ENCODE measurements around the gene BBS2. TPM values are rescaled to one million over a fixed set of nuclear protein-coding genes. Genes with fewer than 3 reads are reported as not detected.
A peak's percentile ranks its signal among the peaks of the same experiment; 100 is the strongest.

The BBS2 gene
- total RNA-seq, 3 donors from 2014 or later = 26.9 to 33.4 (median 30.2) TPM

DNA sequence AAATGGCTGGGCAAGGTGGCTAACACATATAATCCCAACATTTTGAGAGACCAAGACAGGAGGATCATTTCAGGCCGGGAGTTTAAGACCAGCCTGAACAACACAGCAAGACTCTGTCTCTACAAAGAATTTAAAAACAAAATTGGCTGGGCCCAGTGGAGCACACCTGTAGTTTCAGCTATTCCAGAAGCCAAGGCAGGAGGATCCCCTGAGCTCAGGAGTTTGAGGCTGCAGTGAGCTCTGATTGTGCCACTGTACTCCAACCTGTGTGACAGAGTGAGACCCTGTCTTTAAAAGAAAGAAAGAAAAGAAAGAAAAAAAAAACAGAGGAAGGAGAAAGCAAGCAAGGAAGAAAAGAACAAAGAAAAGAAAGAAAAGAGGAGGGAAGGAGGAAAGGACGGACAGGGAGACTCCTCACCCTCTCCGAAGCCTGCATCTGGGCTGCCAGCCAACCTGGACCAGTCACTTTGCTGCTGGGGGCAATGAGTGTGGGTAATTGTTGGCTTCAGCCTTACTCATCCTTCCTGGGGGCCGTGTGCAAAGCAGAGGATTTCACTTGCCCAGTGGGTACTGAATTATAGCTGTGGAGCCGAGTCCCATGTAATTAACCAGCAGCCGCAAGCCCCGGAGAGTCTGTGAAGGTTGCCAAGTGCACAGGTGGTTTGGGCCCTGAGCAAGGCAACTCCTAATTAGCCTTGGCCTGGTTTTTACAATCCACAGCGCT is 38.4 kb upstream of the BBS2 start:
- Histone ChIP-seq H3K9me3 (no peaks in the 10 kb centered on the region), H3K4me3 (no peak overlapping the region), H3K4me1 (ENCODE audit: low read depth) (no peaks in the 10 kb centered on the region), H3K36me3 (ENCODE audit: low read depth) (no peaks in the 10 kb centered on the region)
- no peak for DNase-seq
- intact Hi-C loops (cut with DNase I, micrococcal nuclease) = no loop called here
- ATAC-seq = peak; percentile 18
- TF ChIP-seq, protein P1, sequence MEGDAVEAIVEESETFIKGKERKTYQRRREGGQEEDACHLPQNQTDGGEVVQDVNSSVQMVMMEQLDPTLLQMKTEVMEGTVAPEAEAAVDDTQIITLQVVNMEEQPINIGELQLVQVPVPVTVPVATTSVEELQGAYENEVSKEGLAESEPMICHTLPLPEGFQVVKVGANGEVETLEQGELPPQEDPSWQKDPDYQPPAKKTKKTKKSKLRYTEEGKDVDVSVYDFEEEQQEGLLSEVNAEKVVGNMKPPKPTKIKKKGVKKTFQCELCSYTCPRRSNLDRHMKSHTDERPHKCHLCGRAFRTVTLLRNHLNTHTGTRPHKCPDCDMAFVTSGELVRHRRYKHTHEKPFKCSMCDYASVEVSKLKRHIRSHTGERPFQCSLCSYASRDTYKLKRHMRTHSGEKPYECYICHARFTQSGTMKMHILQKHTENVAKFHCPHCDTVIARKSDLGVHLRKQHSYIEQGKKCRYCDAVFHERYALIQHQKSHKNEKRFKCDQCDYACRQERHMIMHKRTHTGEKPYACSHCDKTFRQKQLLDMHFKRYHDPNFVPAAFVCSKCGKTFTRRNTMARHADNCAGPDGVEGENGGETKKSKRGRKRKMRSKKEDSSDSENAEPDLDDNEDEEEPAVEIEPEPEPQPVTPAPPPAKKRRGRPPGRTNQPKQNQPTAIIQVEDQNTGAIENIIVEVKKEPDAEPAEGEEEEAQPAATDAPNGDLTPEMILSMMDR (IDR thresholded peaks at IDR 0.05) = no peak

DNA sequence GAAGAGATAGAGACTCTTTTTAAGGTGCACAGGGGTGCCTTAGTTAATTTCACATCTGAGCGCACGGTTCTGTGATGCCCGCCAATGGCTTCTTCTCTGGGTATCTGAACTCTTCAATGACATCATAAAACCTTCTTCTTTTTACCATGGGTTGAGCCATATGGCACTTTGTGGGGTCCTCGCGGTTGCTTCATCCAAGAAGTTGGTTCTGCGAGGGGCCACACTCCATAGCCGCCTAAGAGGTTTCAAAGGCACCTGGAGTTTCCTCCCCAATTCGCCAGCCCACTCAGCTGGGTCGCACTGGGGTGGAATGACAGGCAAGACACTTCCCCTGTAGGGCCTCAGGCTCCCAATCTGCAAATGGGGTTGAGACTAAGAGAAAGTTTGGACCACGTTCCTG is 34.6 kb upstream of the BBS2 start:
- Histone ChIP-seq H3K9me3 (no peaks in the 10 kb centered on the region), H3K36me3 (ENCODE audit: low read depth) (no peaks in the 10 kb centered on the region)

DNA sequence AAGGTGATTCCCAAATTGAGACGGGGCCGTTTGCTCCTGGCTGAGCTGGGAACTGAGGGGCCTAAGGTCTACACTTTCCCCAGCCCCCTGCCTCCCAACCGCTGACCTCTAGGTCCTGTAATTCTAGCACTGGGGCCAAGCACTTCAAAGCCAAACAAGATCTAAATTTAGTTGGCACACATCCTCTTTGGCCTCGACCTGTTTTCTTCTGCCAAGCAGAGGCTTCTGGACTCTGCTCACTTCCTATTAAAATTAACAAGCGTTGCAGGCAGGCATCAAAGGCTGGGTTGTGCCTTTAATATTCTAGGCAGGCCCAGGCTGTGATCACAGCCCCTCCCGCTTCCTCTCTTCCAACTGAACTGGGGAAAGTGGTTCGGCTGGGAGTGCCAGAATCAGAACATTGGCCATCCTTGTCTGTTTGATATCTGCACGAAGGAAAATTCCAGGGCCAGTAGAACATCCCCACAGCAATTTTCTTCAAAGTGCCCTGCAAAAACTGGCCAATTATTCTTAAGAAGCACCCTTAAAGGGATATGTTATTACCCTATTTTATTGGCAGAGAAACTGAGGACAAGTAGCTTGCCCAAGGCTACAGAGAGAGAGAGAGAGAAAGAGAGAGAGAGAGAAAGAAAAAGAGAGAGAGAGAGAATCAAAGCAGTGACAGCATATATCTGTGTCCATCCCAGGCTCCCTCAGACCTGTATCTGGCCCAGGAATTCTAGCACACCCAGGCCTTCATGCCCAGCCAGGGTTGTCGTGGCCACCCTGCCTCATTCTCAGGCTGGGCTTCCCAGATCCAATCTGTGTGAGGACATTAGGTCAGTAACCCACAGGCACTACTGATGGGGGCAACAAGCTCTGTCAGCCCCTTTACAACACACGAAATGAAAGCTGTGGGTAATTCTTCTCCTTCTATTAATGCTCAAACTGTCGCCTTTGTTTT is 32.2 kb upstream of the BBS2 start:
- Histone ChIP-seq H3K4me1 (ENCODE audit: low read depth) (no peaks in the 10 kb centered on the region), H3K4me3 (no peak overlapping the region), H3K36me3 (ENCODE audit: low read depth) (no peaks in the 10 kb centered on the region), H3K9me3 (no peaks in the 10 kb centered on the region)
- TF ChIP-seq, protein P1 (IDR thresholded peaks at IDR 0.05) = no peak
- intact Hi-C loops (cut with DNase I, micrococcal nuclease) = no loop called here
- peak; percentile 70 for ATAC-seq
- DNase-seq = peak in 1 of 3 donors; percentile 34

More for the DNA sequence above, 34.6 kb upstream of the BBS2 start:
- DNase-seq (no peak), ATAC-seq (no peak)
- intact Hi-C loops (cut with DNase I, micrococcal nuclease) = no loop called here
- TF ChIP-seq, protein P1 (IDR thresholded peaks at IDR 0.05) = no peak
- Histone ChIP-seq H3K4me1 (ENCODE audit: low read depth) (no peaks in the 10 kb centered on the region), H3K4me3 (no peak overlapping the region)

DNA sequence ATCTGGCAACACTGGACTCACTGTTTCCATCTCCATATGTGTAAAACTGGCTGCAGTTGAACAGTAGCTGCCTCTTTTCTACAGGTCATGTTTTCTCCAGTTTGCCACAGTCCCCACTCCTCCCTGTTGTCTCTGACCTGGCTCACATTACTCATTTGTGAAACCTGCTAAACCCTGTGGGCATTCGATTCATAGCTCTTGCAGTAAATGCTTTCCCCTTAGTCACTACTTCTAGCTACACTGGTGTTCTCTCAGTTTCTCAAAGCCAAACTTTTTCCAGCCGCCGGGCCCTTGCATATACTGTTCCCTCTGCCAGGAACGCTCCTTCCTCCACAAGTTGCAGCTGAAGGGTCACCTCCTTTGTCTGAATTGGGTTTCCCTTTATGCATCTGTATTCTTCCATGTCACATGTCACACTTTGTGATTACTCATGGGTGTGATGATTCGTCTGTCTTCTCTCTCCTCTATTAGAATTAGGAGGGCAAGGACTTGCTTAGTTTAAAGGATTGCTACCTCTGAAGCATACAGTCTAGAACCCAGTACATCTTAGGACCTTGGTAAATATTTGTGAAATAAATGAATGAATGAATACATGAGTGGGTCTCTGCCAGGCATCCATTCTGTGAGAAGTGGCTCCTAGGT is 30.0 kb upstream of the BBS2 start:
- ATAC-seq (no peak), DNase-seq (no peak)
- intact Hi-C loops (cut with DNase I, micrococcal nuclease) = no loop called here
- H3K36me3 ChIP-seq (ENCODE audit: low read depth) = no peaks in the 10 kb centered on the region
- TF ChIP-seq, protein P1 (IDR thresholded peaks at IDR 0.05) = no peak
- H3K9me3 ChIP-seq = no peaks in the 10 kb centered on the region
- H3K4me3 ChIP-seq = no peak overlapping the region
- no peaks in the 10 kb centered on the region for H3K4me1 ChIP-seq (ENCODE audit: low read depth)

DNA sequence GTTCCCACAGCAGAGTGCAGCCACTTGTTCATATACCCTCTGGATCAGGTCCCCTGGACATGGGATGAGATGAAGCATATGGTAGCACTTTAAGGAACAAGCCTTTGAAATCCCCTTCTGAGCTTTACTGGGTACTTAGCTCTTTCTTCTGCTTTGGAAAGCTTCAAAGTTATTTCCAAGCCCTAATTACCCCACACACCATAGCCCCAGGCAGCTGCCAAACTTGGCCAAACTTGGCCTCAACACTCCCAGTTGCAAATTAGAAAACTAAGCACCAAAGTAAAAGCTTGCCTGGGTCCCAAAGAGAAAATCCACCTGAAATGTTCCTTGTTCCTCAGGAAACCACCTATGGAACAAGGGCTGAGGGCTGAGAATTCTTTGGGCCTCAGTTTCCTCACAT is 29.3 kb upstream of the BBS2 start:
- no peaks in the 10 kb centered on the region for H3K9me3 ChIP-seq
- intact Hi-C loops (cut with DNase I, micrococcal nuclease) = no loop called here
- no peaks in the 10 kb centered on the region for H3K36me3 ChIP-seq (ENCODE audit: low read depth)
- ATAC-seq = no peak
- DNase-seq = no peak
- TF ChIP-seq, protein P1 (IDR thresholded peaks at IDR 0.05) = no peak
- H3K4me1 ChIP-seq (ENCODE audit: low read depth) = no peaks in the 10 kb centered on the region
- no peak overlapping the region for H3K4me3 ChIP-seq

Measured in mucosa of descending colon (tissue), 3 donors.